ENCODE measurements around the gene SPDYE4. TPM values are rescaled to one million over a fixed set of nuclear protein-coding genes. Genes with fewer than 3 reads are reported as not detected.

The SPDYE4 gene
- total and polyA plus RNA-seq, 8 donors = 0.47 to 0.67 (median 0.56) TPM; not detected in 5

DNA sequence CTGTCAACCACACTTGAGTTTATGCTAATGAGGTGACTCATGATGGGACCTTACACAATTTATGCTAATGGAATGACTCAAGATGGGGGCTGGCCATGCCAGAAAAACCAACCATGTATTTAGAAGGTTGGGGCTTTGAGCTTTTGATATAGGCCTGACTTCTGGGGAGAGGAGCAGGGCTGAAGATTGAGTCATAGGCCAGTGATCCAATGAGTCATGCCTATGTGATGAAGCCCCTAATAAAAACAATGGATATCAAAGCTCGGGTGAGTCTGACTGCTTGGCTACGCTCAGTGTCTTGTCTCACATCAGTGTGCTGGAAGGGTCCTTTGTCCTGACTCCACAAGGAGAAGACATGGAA lies 33.5 kb upstream of the SPDYE4 start:
- H3K4me1 ChIP-seq = peaks cover 0 to 26% of the 10 kb centered on the region in 2 donors
- H3K27ac ChIP-seq = peak overlapping the region in 1 of 2 donors; percentile 61
- DNase-seq (no peak), ATAC-seq (no peak)
- H3K36me3 ChIP-seq = no peaks in the 10 kb centered on the region
- peaks cover 0 to 7% of the 10 kb centered on the region in 2 donors for H3K9me3 ChIP-seq
- H3K27me3 ChIP-seq = peaks cover 0 to 32% of the 10 kb centered on the region in 2 donors
- H3K4me3 ChIP-seq = no peak overlapping the region
- intact Hi-C loops (cut with DNase I) = no loop called here
- TF ChIP-seq, protein P1, sequence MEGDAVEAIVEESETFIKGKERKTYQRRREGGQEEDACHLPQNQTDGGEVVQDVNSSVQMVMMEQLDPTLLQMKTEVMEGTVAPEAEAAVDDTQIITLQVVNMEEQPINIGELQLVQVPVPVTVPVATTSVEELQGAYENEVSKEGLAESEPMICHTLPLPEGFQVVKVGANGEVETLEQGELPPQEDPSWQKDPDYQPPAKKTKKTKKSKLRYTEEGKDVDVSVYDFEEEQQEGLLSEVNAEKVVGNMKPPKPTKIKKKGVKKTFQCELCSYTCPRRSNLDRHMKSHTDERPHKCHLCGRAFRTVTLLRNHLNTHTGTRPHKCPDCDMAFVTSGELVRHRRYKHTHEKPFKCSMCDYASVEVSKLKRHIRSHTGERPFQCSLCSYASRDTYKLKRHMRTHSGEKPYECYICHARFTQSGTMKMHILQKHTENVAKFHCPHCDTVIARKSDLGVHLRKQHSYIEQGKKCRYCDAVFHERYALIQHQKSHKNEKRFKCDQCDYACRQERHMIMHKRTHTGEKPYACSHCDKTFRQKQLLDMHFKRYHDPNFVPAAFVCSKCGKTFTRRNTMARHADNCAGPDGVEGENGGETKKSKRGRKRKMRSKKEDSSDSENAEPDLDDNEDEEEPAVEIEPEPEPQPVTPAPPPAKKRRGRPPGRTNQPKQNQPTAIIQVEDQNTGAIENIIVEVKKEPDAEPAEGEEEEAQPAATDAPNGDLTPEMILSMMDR (IDR thresholded peaks at IDR 0.05) = no peak

DNA sequence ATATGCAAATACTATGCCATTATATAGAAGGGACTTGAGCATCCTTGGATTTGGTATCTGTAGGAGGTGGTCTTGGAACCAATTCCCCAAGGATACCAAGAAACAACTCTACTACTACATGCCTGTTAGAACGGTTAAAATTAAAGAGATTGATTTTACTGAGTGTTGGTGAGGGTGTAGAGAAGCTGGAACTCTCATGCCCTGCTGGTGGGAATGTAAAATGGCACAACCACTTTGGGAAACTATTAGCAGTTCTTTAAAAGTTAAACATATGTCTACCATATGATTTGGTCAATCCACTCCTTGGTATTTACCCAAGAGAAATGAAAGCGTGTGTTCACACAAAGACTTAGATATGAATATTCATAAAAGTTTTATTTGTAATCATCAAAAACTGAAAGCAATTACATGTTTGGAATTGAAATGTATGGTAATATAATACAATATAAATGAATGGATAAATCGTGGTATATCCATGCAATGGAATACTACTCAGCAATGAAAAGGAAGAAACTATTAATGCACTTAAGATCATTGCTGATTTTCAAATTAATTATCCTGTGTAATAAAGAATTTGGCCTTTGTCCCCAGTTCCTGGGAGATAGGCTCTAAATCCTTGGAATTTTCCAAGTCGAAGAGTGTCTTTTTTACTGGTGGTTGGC lies 33.0 kb upstream of the SPDYE4 start:
- peaks cover 0 to 26% of the 10 kb centered on the region in 2 donors for H3K4me1 ChIP-seq
- no peaks in the 10 kb centered on the region for H3K36me3 ChIP-seq

DNA sequence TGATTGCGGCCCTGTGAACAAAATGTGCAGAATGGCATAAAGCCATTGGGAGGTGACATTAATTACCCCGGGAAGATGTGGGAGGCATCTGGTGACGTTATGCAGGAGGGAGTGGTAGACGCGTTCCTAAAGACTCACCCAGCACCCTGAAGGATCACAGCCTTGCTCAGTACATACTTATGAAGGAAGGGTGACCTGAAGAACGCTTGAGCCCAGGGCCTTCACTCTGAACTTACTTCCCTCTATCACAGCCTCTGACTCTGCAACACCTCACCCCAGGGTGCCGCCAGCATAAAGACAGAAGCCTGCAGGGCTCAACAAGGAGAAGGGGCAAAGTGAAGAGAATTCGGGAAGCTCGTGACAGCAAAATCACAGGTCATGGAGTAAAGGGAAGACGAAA lies 31.4 kb upstream of the SPDYE4 start:
- DNase-seq (no peak), ATAC-seq (peak; percentile 61)
- intact Hi-C loops (cut with DNase I) = loop anchor here in 1 of 2 donors (10.0 kb wide), 1 partner anchor 375 kb away; no protein-coding TSS in a partner anchor
- peaks cover 0 to 24% of the 10 kb centered on the region in 2 donors for H3K4me1 ChIP-seq
- H3K4me3 ChIP-seq = no peak overlapping the region
- peaks cover 3 to 37% of the 10 kb centered on the region in 2 donors for H3K27me3 ChIP-seq
- no peak overlapping the region for H3K27ac ChIP-seq
- TF ChIP-seq, protein P1 (IDR thresholded peaks at IDR 0.05) = no peak
- H3K36me3 ChIP-seq = no peaks in the 10 kb centered on the region
- peaks cover 0 to 7% of the 10 kb centered on the region in 2 donors for H3K9me3 ChIP-seq

More for the DNA sequence above, 33.0 kb upstream of the SPDYE4 start:
- intact Hi-C loops (cut with DNase I) = no loop called here
- Histone ChIP-seq H3K4me3 (no peak overlapping the region), H3K27ac (no peak overlapping the region), H3K27me3 (peaks cover 0 to 36% of the 10 kb centered on the region in 2 donors), H3K9me3 (peaks cover 0 to 7% of the 10 kb centered on the region in 2 donors)
- DNase-seq = no peak
- ATAC-seq = no peak
- TF ChIP-seq, protein P1 (IDR thresholded peaks at IDR 0.05) = no peak

DNA sequence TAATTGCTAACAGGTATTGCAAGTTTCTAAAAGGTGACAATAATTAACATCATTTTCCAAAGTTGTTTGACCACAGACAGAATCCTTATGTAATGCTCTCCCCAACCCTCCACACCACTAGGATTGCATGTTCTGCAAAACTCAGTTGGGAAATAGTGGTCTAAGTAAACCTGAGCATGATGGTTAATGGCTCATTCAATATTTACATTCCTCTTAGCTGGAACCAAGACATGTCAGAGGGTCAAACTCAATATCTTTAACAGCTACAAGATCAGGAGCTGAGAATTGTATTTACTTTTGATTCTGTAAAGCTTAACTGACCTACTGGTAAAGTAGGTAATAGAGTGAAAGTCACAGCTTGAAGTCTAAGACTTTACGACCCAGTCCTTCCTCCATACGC lies 30.7 kb upstream of the SPDYE4 start:
- Histone ChIP-seq H3K4me1 (peaks cover 0 to 17% of the 10 kb centered on the region in 2 donors), H3K27ac (no peak overlapping the region), H3K27me3 (peaks cover 3 to 33% of the 10 kb centered on the region in 2 donors), H3K36me3 (no peaks in the 10 kb centered on the region), H3K4me3 (no peak overlapping the region), H3K9me3 (peaks cover 0 to 7% of the 10 kb centered on the region in 2 donors)
- intact Hi-C loops (cut with DNase I) = loop anchor here in 1 of 2 donors (10.0 kb wide), 1 partner anchor 374 kb away; no protein-coding TSS in a partner anchor
- TF ChIP-seq, protein P1 (IDR thresholded peaks at IDR 0.05) = no peak
- DNase-seq (peak in 1 of 4 donors; percentile 25), ATAC-seq (peak; percentile 83)

DNA sequence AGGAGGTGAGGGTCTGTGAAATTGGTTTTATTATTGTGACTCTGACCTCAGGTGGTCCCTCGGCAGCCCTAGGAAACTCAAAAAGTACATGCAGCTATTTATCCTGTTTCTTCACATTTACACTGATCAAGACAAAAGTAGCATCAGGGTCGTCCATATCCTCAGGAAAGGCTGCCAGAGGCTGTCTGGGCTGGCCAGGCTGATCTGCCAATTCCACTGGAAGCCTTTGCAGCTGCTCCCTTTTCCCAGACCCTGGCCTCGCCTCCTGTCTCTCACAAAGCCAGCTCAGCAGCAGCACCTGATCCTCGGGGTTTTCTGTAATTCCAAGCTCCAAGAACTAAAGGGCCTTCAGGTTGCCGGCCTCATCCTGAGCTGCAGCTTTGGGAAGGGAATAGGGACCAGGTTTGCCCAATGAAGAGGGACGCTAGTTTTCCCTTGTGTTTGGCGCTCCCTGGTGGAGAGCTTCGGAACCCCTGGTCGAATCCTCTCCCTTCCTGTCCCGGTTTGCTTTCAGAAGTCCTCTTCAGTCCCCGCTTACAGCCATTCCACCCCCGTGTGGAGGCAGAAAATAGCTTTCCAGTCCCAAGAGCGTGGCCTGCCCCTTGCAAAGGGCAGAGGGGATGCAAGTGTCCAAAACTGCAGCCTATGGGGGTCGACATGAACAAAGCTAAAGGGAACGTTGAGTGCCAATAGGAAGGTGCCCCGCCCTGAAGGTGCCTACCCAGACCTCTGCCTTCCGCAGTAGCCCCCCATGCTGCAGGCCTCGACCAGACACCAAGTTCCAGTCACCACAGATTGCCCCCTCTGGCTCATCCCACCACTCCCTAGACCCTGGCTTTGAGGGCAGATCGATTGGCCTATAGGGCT lies 27.4 kb upstream of the SPDYE4 start:
- peak; percentile 84 for ATAC-seq
- Histone ChIP-seq H3K27me3 (peaks cover 3 to 16% of the 10 kb centered on the region in 2 donors), H3K4me1 (peaks cover 0 to 15% of the 10 kb centered on the region in 2 donors), H3K36me3 (no peaks in the 10 kb centered on the region), H3K9me3 (no peaks in the 10 kb centered on the region), H3K27ac (no peak overlapping the region), H3K4me3 (no peak overlapping the region)
- intact Hi-C loops (cut with DNase I) = loop anchor here in 1 of 2 donors (10.0 kb wide), 1 partner anchor 371 kb away; no protein-coding TSS in a partner anchor
- DNase-seq = peak; percentile 68 to 87 (median 79)
- TF ChIP-seq, protein P1 (IDR thresholded peaks at IDR 0.05) = peak; percentile 71 to 91
